Ascending aorta (tissue), 2 donors: ENCODE data around the gene NAA30. TPM values are rescaled to one million over a fixed set of nuclear protein-coding genes. Genes with fewer than 3 reads are reported as not detected.
"Not testable (repeated sequence)": the region's sequence is repeated elsewhere in the genome, so short reads cannot be mapped to it uniquely, and the experiment has no call there.

Experiments
- DNase-seq, 2 donors: peaks; one replicate each; pipeline ENCODE4 v3.0.0-alpha.2; 2019; ENCODE audit warnings: low spot score in 2 of 2
- H3K27ac ChIP-seq, 2 donors: fragments of 200-600 bp; sonication (generic); one replicate each; pipeline ENCODE4 v1.5.1; 2016 to 2017; ENCODE audit warnings: mild to moderate bottlenecking in 1 of 2
- H3K27me3 ChIP-seq: fragments of 200-600 bp; sonication (generic); one replicate; pipeline ENCODE4 v1.5.1; 2017
- H3K36me3 ChIP-seq, 2 donors: fragments of 200-600 bp; sonication (generic); one replicate each; pipeline ENCODE4 v1.5.1; 2016
- H3K4me1 ChIP-seq, 2 donors: fragments of 200-600 bp; sonication (generic); one replicate each; pipeline ENCODE4 v1.5.1; 2016 to 2017; ENCODE audit warnings: mild to moderate bottlenecking in 1 of 2
- H3K4me3 ChIP-seq, 2 donors: fragments of 200-600 bp; sonication (generic); one replicate each; pipeline ENCODE4 v1.5.1; 2016 to 2017; ENCODE audit warnings: mild to moderate bottlenecking in 1 of 2
- H3K9me3 ChIP-seq, 2 donors: fragments of 200-600 bp; sonication (generic); one replicate each; pipeline ENCODE4 v1.5.1; 2016
- CTCF ChIP-seq, 3 experiments: fragments of 200-600 bp in 2 of 3; fragments of 450-650 bp in 1 of 3; sonication (generic) in 2 of 3; IDR thresholded peaks; one replicate each; pipeline ENCODE4 v1.5.1; 2016 to 2019; ENCODE audit warnings: antibody characterized with exemption in 3 of 3, mild to moderate bottlenecking in 1 of 3, moderate library complexity in 1 of 3
- intact Hi-C: fragments of 100-400 bp; cut with DNase I; formaldehyde crosslinking; loops from one replicate; pipeline ENCODE4 v1.15.1; 2023
- total RNA-seq: library from RNA; depleted of rRNA; stranded (reverse); fragments of >200 nt; gene quantifications from one replicate; pipeline ENCODE4 v1.1.0, GENCODE V29; 2016

Gene NAA30
- 6.2 TPM for total RNA-seq

DNA sequence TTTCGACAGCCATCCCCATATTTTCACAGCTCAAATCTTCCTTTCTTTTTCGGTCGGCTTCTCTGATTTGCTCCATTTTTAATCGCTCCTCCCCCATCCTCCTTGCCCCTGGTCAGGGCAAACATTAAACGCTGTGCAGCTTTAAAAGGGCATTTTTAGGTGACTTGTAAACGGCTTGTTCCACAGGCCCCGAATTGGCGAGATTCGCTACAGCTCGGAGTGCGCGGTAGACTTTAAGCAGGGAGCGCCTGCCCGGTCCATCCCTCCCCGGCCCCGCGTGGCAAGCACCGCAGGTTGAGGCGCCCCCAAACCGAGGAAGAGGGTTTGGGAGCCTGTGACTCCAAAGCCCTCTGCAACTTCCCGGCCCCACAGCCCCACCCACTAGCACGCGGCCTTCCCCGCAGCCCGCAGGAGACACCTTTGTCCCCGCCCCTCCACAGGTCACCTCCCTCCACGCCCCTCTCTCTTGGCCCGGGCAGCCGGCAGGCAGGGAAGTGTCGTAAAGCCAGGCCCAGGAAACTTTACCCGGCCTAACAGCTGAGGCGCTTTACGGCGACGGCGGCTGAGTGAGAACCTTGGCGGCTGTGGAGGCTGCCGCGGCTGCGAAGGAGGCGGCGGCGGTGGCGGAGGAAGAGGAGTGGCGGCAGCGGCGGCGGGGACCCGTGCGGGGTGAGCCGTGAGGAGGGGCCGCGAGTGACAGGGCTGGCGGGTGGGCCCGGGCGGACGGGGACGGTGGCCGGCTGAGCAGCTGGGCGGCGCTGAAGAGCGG is at the start of gene NAA30:
NAA30 (plus strand) TSS at position 550 of the 769 bp plus-strand sequence. CDS start 372 bp downstream, outside the sequence.
- intact Hi-C loops, result loop anchor here (5.0 to 10.0 kb wide), 3 partner anchors 123 to 847 kb away; partner anchors contain the start of genes AP5M1 and EXOC5
- Histone ChIP-seq H3K36me3 (no peaks in the 10 kb centered on the region), H3K4me1 (peaks cover 12% of the 10 kb centered on the region in 2 donors), H3K27me3 (no peaks in the 10 kb centered on the region), H3K4me3 (peak within 1 kb of the TSS; percentile 76 to 79), H3K9me3 (no peaks in the 10 kb centered on the region), H3K27ac (peak within 1 kb of the TSS; percentile 84 to 90)
- TF ChIP-seq CTCF (IDR thresholded peaks at IDR 0.05), result no peak
- DNase-seq, result peak; percentile 83 to 96

- H3K4me1 ChIP-seq, intact Hi-C loops, H3K27me3 ChIP-seq, H3K36me3 ChIP-seq, H3K27ac ChIP-seq, DNase-seq, H3K4me3 ChIP-seq, H3K9me3 ChIP-seq: not testable (repeated sequence)
Measured at GRCh38 chr14:57343545-57344297, 46.7 kb upstream of the NAA30 start.

DNA sequence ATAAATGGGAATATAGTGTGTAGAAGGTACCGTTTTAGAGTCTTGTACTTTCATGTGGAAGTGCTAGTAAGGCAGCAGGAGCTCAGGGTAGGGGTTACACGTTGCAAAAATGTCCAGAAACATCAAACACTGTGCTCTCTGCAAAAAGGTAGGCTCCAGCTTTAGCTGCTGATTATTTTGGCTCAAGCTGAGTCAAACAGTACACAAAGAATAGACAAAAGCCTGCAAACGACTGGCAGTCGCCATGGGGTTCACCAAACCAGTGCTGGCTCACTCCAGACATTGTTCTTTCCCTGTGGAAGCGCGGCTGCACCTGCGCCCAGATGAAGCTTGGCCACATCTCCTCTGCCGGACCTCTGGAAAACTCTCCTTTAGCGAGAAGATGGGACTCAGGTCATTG is 45.3 kb upstream of the NAA30 start:
- no peak for TF ChIP-seq CTCF (IDR thresholded peaks at IDR 0.05)
- Histone ChIP-seq H3K36me3 (no peaks in the 10 kb centered on the region), H3K4me3 (no peak overlapping the region), H3K4me1 (no peaks in the 10 kb centered on the region), H3K27ac (no peak overlapping the region), H3K9me3 (no peaks in the 10 kb centered on the region), H3K27me3 (no peaks in the 10 kb centered on the region)
- intact Hi-C loops, result no loop called here
- DNase-seq, result no peak

DNA sequence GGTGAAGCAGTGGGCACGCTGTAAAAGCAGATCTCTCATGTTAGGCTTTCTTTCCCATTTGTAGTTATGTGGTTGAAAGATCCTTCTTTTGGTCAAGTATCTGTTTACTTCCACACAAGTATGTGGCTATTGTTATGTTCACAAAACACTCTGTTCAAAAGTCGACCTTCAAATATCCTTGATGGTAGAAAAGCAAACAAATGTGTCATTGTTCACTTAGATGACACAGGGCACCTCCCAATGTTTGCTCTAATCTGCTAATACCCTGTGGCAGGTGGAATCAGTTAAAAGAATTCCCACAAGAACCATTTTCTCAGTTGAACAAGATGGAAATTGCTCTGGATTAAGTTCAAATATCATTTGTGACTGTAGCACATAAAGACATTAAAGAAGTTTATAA is 43.6 kb upstream of the NAA30 start:
- Histone ChIP-seq H3K27ac (no peak overlapping the region), H3K27me3 (no peaks in the 10 kb centered on the region), H3K4me3 (no peak overlapping the region), H3K36me3 (no peaks in the 10 kb centered on the region), H3K9me3 (no peaks in the 10 kb centered on the region), H3K4me1 (no peaks in the 10 kb centered on the region)
- no peak for TF ChIP-seq CTCF (IDR thresholded peaks at IDR 0.05)
- DNase-seq, result no peak
- intact Hi-C loops, result no loop called here

- Histone ChIP-seq H3K27me3 (no peaks in the 10 kb centered on the region), H3K4me3 (no peak overlapping the region), H3K9me3 (no peaks in the 10 kb centered on the region), H3K4me1 (no peaks in the 10 kb centered on the region), H3K36me3 (no peaks in the 10 kb centered on the region), H3K27ac (no peak overlapping the region)
- intact Hi-C loops, result no loop called here
- TF ChIP-seq CTCF (IDR thresholded peaks at IDR 0.05), result no peak
- DNase-seq, result no peak
Measured at GRCh38 chr14:57352396-57353170, 37.8 kb upstream of the NAA30 start.
